IPS DF 6.9 (cell line): Measurements from ENCODE around the gene ARPIN.
A peak's percentile ranks its signal among the peaks of the same experiment; 100 is the strongest.

ENCODE experiments used
- DNase-seq: peaks from one replicate; pipeline ENCODE4 v3.0.0-alpha.2; 2013; ENCODE audit warnings: low read depth, low spot score
- H3K27ac ChIP-seq: one replicate; pipeline ENCODE4 v1.5.1; 2013; ENCODE audit warnings: low read length, control low read depth
- H3K27me3 ChIP-seq: 2 replicates; pipeline ENCODE4 v1.6.1; 2013; ENCODE audit warnings: mild to moderate bottlenecking, low read length; ENCODE audit not compliant: control insufficient read depth, insufficient read depth
- H3K36me3 ChIP-seq: 2 replicates; pipeline ENCODE4 v1.6.1; 2013; ENCODE audit warnings: low read length; ENCODE audit not compliant: control insufficient read depth, insufficient read depth
- H3K4me1 ChIP-seq: 2 replicates; pipeline ENCODE4 v1.6.1; 2013; ENCODE audit warnings: low read length; ENCODE audit not compliant: control insufficient read depth, insufficient read depth
- H3K4me3 ChIP-seq: 2 replicates; pipeline ENCODE4 v1.5.1; 2013; ENCODE audit warnings: mild to moderate bottlenecking, low read length
- H3K9me3 ChIP-seq: 2 replicates; pipeline ENCODE4 v1.6.1; 2013; ENCODE audit warnings: low read length, inconsistent platforms; ENCODE audit not compliant: control insufficient read depth, insufficient read depth
- WGBS: extraction: QIAGEN DNeasy Blood & Tissue Kit; methylation state at CpG from one replicate; pipeline ENCODE4 v1.1.7; 2013; ENCODE audit warnings: mixed read lengths, missing lambda C conversion rate; ENCODE audit not compliant: insufficient read length, insufficient coverage; 5-methylcytosine and 5-hydroxymethylcytosine counted together

The ARPIN gene

GRCh38 chr15:89937365-89938350 is 24.9 kb upstream of the ARPIN start:
- no CpG with 5 or more reads among the region's 10 CpGs for WGBS
- Histone ChIP-seq H3K36me3 (no peaks in the 10 kb centered on the region), H3K27me3 (no peaks in the 10 kb centered on the region), H3K4me3 (no peak overlapping the region), H3K9me3 (no peaks in the 10 kb centered on the region), H3K4me1 (no peaks in the 10 kb centered on the region), H3K27ac (no peak overlapping the region)
- no peak for DNase-seq

- DNase-seq, result no peak
- H3K4me3 ChIP-seq, result no peak overlapping the region
- no peaks in the 10 kb centered on the region for H3K4me1 ChIP-seq
- no peaks in the 10 kb centered on the region for H3K27me3 ChIP-seq
- no peaks in the 10 kb centered on the region for H3K36me3 ChIP-seq
- no peak overlapping the region for H3K27ac ChIP-seq
- H3K9me3 ChIP-seq, result no peaks in the 10 kb centered on the region
- WGBS, result no CpG with 5 or more reads among the region's 14 CpGs
Observed at GRCh38 chr15:89936786-89937265, 24.1 kb upstream of the ARPIN start.

GRCh38 chr15:89936051-89936785 is 23.5 kb upstream of the ARPIN start:
- no peak overlapping the region for H3K27ac ChIP-seq
- no CpG with 5 or more reads among the region's 8 CpGs for WGBS
- no peaks in the 10 kb centered on the region for H3K4me1 ChIP-seq
- no peak overlapping the region for H3K4me3 ChIP-seq
- no peaks in the 10 kb centered on the region for H3K9me3 ChIP-seq
- H3K27me3 ChIP-seq, result no peaks in the 10 kb centered on the region
- no peaks in the 10 kb centered on the region for H3K36me3 ChIP-seq
- DNase-seq, result no peak

GRCh38 chr15:89932880-89933279 is 20.1 kb upstream of the ARPIN start:
- Histone ChIP-seq H3K27ac (no peak overlapping the region), H3K4me1 (no peaks in the 10 kb centered on the region), H3K27me3 (no peaks in the 10 kb centered on the region), H3K4me3 (no peak overlapping the region), H3K36me3 (no peaks in the 10 kb centered on the region), H3K9me3 (no peaks in the 10 kb centered on the region)
- no CpG with 5 or more reads among the region's 3 CpGs for WGBS
- no peak for DNase-seq

- WGBS, result no CpG with 5 or more reads among the region's 4 CpGs
- no peaks in the 10 kb centered on the region for H3K4me1 ChIP-seq
- H3K9me3 ChIP-seq, result no peaks in the 10 kb centered on the region
- no peaks in the 10 kb centered on the region for H3K27me3 ChIP-seq
- H3K36me3 ChIP-seq, result no peaks in the 10 kb centered on the region
- H3K27ac ChIP-seq, result no peak overlapping the region
- no peak for DNase-seq
- no peak overlapping the region for H3K4me3 ChIP-seq
Observed at GRCh38 chr15:89928421-89928820, 15.7 kb upstream of the ARPIN start.

GRCh38 chr15:89926158-89926557 is 13.4 kb upstream of the ARPIN start:
- DNase-seq, result no peak
- H3K27me3 ChIP-seq, result no peaks in the 10 kb centered on the region
- no CpG with 5 or more reads among the region's 2 CpGs for WGBS
- no peaks in the 10 kb centered on the region for H3K36me3 ChIP-seq
- H3K4me1 ChIP-seq, result no peaks in the 10 kb centered on the region
- H3K4me3 ChIP-seq, result no peak overlapping the region
- H3K9me3 ChIP-seq, result no peaks in the 10 kb centered on the region
- no peak overlapping the region for H3K27ac ChIP-seq

GRCh38 chr15:89917442-89918101 is 4.8 kb upstream of the ARPIN start:
- no peak for DNase-seq
- Histone ChIP-seq H3K4me3 (no peak overlapping the region), H3K4me1 (no peaks in the 10 kb centered on the region), H3K27ac (no peak overlapping the region), H3K36me3 (no peaks in the 10 kb centered on the region), H3K27me3 (no peaks in the 10 kb centered on the region), H3K9me3 (no peaks in the 10 kb centered on the region)
- WGBS, result no CpG with 5 or more reads among the region's 4 CpGs

- WGBS, result no CpG with 5 or more reads among the region's 3 CpGs
- Histone ChIP-seq H3K27me3 (no peaks in the 10 kb centered on the region), H3K9me3 (no peaks in the 10 kb centered on the region), H3K27ac (no peak overlapping the region), H3K4me3 (no peak overlapping the region), H3K36me3 (no peaks in the 10 kb centered on the region), H3K4me1 (no peaks in the 10 kb centered on the region)
- DNase-seq, result no peak
Observed at GRCh38 chr15:89916660-89917059, 3.9 kb upstream of the ARPIN start.

GRCh38 chr15:89912145-89912673 is 543 bp downstream of the ARPIN start:
- H3K4me1 ChIP-seq, result no peaks in the 10 kb centered on the region
- no peaks in the 10 kb centered on the region for H3K36me3 ChIP-seq
- H3K27me3 ChIP-seq, result no peaks in the 10 kb centered on the region
- WGBS, result no CpG with 5 or more reads among the region's 36 CpGs
- no peak for DNase-seq
- no peak overlapping the region for H3K27ac ChIP-seq
- H3K4me3 ChIP-seq, result peak overlapping the region; percentile 82; the same call in 1 of the 2 replicates
- H3K9me3 ChIP-seq, result no peaks in the 10 kb centered on the region
